ENCODE results near the gene ANO10.

GRCh38 chr3:43369404-43370292 lies 252.2 kb downstream of the ANO10 start:
- TF ChIP-seq CTCF (IDR thresholded peaks at IDR 0.05) (no peak), POLR2A (IDR thresholded peaks at IDR 0.05) (no peak), POLR2AphosphoS5 (IDR thresholded peaks at IDR 0.05) (no peak)
